Osteocyte (in vitro differentiated cells): Measurements from ENCODE around the gene PKP1. TPM values are rescaled to one million over a fixed set of nuclear protein-coding genes. Genes with fewer than 3 reads are reported as not detected.

Source experiments
- DNase-seq: peaks from one replicate; pipeline ENCODE4 v3.0.0; 2021; ENCODE audit warnings: mixed read lengths; ENCODE audit not compliant: unreplicated experiment; ENCODE audit errors: extremely low spot score
- H3K27ac Mint-ChIP-seq: one replicate; pipeline ENCODE4 v1.8.0; 2021; ENCODE audit warnings: mild to moderate bottlenecking, mixed read lengths; ENCODE audit not compliant: unreplicated experiment
- H3K27me3 Mint-ChIP-seq: one replicate; pipeline ENCODE4 v1.8.0; 2021; ENCODE audit warnings: mixed read lengths; ENCODE audit not compliant: unreplicated experiment
- H3K36me3 Mint-ChIP-seq: one replicate; pipeline ENCODE4 v1.8.0; 2021; ENCODE audit warnings: mixed read lengths; ENCODE audit not compliant: unreplicated experiment
- H3K4me1 Mint-ChIP-seq: one replicate; pipeline ENCODE4 v1.8.0; 2021; ENCODE audit warnings: mixed read lengths; ENCODE audit not compliant: unreplicated experiment
- H3K4me3 Mint-ChIP-seq: one replicate; pipeline ENCODE4 v1.8.0; 2021; ENCODE audit warnings: mild to moderate bottlenecking, moderate library complexity, mixed read lengths; ENCODE audit not compliant: unreplicated experiment
- H3K9me3 Mint-ChIP-seq: one replicate; pipeline ENCODE4 v1.8.0; 2021; ENCODE audit warnings: mixed read lengths; ENCODE audit not compliant: unreplicated experiment
- CTCF ChIP-seq: fragments of 200-600 bp; sonication (generic); IDR thresholded peaks from 2 replicates; pipeline ENCODE4 v1.5.0; 2021; ENCODE audit warnings: antibody characterized with exemption, mild to moderate bottlenecking, moderate library complexity
- total RNA-seq: library from RNA; stranded (reverse); gene quantifications from 2 replicates; pipeline ENCODE4 v1.2.1, GENCODE V29; 2021

The PKP1 gene
- total RNA-seq, 1 donor from 2014 or later = not detected

GRCh38 chr1:201335901-201336300, 52.6 kb downstream of the PKP1 start:
- no peak overlapping the region for H3K27ac Mint-ChIP-seq
- peaks cover 38% of the 10 kb centered on the region for H3K27me3 Mint-ChIP-seq
- H3K4me1 Mint-ChIP-seq = no peaks in the 10 kb centered on the region
- no peak for DNase-seq
- peaks cover under 1% of the 10 kb centered on the region for H3K9me3 Mint-ChIP-seq
- no peaks in the 10 kb centered on the region for H3K36me3 Mint-ChIP-seq
- H3K4me3 Mint-ChIP-seq = no peak overlapping the region
- TF ChIP-seq CTCF = no peak

- Mint-ChIP-seq H3K27me3 (peaks cover 44% of the 10 kb centered on the region), H3K4me1 (no peaks in the 10 kb centered on the region), H3K36me3 (peaks cover 2% of the 10 kb centered on the region), H3K9me3 (peaks cover 7% of the 10 kb centered on the region), H3K27ac (no peak overlapping the region), H3K4me3 (no peak overlapping the region)
- no peak for TF ChIP-seq CTCF
- no peak for DNase-seq
These were observed 53.6 kb downstream of the PKP1 start for GRCh38 chr1:201336711-201337450.

- H3K27me3 Mint-ChIP-seq = peaks cover 27% of the 10 kb centered on the region
- H3K36me3 Mint-ChIP-seq = peaks cover 2% of the 10 kb centered on the region
- peaks cover 7% of the 10 kb centered on the region for H3K9me3 Mint-ChIP-seq
- DNase-seq = no peak
- no peak overlapping the region for H3K4me3 Mint-ChIP-seq
- H3K4me1 Mint-ChIP-seq = no peaks in the 10 kb centered on the region
- no peak overlapping the region for H3K27ac Mint-ChIP-seq
- no peak for TF ChIP-seq CTCF
These were observed 58.1 kb downstream of the PKP1 start for GRCh38 chr1:201341377-201341776.

GRCh38 chr1:201344206-201345080, 61.1 kb downstream of the PKP1 start:
- DNase-seq = no peak
- Mint-ChIP-seq H3K27me3 (peaks cover 38% of the 10 kb centered on the region), H3K27ac (no peak overlapping the region), H3K4me3 (no peak overlapping the region), H3K9me3 (peaks cover 7% of the 10 kb centered on the region), H3K4me1 (no peaks in the 10 kb centered on the region), H3K36me3 (peaks cover 2% of the 10 kb centered on the region)
- TF ChIP-seq CTCF = no peak

GRCh38 chr1:201345081-201345355, 61.7 kb downstream of the PKP1 start:
- Mint-ChIP-seq H3K36me3 (peaks cover 2% of the 10 kb centered on the region), H3K27ac (no peak overlapping the region), H3K4me1 (no peaks in the 10 kb centered on the region), H3K27me3 (peaks cover 37% of the 10 kb centered on the region), H3K4me3 (no peak overlapping the region), H3K9me3 (peaks cover 7% of the 10 kb centered on the region)
- no peak for TF ChIP-seq CTCF
- no peak for DNase-seq
